Measurements from ENCODE around the gene ZMYM2. TPM values are rescaled to one million over a fixed set of nuclear protein-coding genes. Genes with fewer than 3 reads are reported as not detected.
A peak's percentile ranks its signal among the peaks of the same experiment; 100 is the strongest.

Gene ZMYM2
- 10 to 100 TPM; 40.6 to 92.8 (median 50.7) TPM for total RNA-seq

DNA sequence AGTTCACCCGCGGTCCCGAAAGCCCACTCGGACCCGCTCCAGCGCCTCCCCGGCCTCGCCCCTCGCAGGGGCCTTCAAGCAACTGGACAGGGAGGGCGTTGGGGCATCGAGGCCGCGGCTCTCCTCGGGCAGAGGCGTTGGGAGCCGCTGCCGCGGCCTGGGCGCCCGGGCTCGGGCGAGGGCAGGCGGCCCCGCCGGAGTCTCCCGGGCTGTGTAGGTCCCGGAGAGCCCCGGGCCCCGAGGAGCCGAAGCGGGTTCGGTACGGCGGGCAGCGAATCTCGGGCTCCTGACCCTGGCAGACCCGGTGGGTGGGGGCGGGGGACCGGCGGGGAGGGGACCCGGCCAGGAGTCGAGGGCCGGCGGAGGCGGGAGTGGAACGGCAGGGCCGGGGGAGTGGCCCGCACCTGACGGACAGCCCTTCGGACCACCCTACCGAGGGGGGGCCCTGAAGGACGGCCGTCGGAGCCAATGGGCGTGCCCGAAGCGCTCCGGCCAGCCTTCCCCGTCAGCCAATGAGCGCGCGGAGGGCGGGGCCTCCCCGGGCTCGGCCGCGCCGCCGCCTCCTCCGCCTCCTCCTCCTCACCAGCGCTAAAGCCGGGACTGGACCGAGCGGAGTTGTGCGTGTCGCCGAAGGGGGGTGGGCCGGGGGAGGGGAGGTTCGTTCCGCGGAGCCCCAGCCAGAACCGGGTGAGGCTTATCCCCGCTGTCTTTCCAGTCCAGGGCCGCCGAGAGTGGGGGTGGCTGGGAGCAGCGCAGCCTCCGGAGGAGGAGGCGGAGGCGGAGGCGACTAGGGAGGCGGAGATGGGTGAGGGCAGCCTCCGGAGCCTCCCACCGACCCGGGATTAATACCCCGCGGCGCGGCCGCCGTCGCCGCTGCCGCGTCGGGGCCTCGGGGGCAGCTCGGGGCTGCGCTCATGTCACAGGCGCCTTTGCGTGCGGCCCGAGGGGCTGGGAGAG is at the start of gene ZMYM2:
ZMYM2 (plus strand) TSS at position 573 of the 957 bp plus-strand sequence. CDS start 34,346 bp downstream, outside the sequence.
- Histone ChIP-seq H3K4me1 (peaks cover 0 to 51% (median 15%) of the 10 kb centered on the region in 3 donors), H3K9me3 (no peaks in the 10 kb centered on the region), H3K27ac (peak within 1 kb of the TSS; percentile 93 to 99 (median 99)), H3K4me3 (peak within 1 kb of the TSS; percentile 92 to 97), H3K27me3 (no peaks in the 10 kb centered on the region), H3K36me3 (no peaks in the 10 kb centered on the region)
- ATAC-seq, result peak; percentile 97
- TF ChIP-seq POLR2A (IDR thresholded peaks at IDR 0.05) (peak; percentile 76 to 80), EP300 (IDR thresholded peaks at IDR 0.05) (no peak), POLR2AphosphoS5 (IDR thresholded peaks at IDR 0.05) (peak; percentile 62)
- WGBS, 2 donors (ENCODE audit: low coverage in 1 of 2), result no CpG with 5 or more reads among the region's 112 CpGs

DNA sequence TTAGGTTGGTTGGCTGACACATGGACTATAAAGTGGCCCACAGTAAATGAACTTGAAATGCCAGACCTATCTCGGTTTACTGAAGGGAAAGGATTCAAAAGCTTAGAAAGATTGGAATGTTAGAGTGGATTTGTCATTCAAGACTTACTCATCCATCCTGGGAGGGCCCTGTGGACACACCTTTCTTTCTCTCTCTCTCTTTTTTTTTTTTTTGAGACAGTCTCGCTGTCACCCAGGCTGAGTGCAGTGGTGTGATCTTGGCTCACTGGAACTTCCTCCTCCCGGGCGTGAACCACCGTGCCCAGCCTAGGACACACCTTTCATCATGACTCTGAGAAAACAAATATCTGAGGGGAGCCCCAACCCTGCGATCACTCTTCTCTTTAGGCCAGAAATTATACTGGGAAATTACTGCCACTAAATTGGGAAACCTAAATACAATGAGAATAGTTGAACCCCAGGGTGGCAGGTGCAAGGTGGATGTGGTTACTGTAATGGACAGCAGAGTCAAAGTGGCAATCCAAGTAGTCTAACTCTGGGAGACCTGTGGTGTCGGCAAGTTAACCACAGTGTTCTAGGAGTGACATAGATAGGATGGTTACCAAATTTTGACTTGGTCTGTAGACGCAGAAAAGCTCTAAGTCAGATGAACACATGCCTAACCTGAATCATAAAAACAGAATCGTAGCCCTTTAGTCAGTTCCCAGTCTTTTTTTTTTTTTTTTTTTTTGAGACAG is 48.0 kb upstream of the ZMYM2 start:
- Histone ChIP-seq H3K4me3 (no peak overlapping the region), H3K36me3 (no peaks in the 10 kb centered on the region), H3K27me3 (no peaks in the 10 kb centered on the region), H3K4me1 (no peaks in the 10 kb centered on the region), H3K9me3 (no peaks in the 10 kb centered on the region), H3K27ac (no peak overlapping the region)
- TF ChIP-seq EP300 (IDR thresholded peaks at IDR 0.05) (no peak), POLR2AphosphoS5 (IDR thresholded peaks at IDR 0.05) (no peak), POLR2A (IDR thresholded peaks at IDR 0.05) (no peak)
- TF ChIP-seq, protein P1, sequence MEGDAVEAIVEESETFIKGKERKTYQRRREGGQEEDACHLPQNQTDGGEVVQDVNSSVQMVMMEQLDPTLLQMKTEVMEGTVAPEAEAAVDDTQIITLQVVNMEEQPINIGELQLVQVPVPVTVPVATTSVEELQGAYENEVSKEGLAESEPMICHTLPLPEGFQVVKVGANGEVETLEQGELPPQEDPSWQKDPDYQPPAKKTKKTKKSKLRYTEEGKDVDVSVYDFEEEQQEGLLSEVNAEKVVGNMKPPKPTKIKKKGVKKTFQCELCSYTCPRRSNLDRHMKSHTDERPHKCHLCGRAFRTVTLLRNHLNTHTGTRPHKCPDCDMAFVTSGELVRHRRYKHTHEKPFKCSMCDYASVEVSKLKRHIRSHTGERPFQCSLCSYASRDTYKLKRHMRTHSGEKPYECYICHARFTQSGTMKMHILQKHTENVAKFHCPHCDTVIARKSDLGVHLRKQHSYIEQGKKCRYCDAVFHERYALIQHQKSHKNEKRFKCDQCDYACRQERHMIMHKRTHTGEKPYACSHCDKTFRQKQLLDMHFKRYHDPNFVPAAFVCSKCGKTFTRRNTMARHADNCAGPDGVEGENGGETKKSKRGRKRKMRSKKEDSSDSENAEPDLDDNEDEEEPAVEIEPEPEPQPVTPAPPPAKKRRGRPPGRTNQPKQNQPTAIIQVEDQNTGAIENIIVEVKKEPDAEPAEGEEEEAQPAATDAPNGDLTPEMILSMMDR (IDR thresholded peaks at IDR 0.05), result no peak
- no peak for ATAC-seq
- 93 to 94% methylated on average over 3 to 6 of the region's 9 CpGs for WGBS, 2 donors (ENCODE audit: low coverage in 1 of 2)

DNA sequence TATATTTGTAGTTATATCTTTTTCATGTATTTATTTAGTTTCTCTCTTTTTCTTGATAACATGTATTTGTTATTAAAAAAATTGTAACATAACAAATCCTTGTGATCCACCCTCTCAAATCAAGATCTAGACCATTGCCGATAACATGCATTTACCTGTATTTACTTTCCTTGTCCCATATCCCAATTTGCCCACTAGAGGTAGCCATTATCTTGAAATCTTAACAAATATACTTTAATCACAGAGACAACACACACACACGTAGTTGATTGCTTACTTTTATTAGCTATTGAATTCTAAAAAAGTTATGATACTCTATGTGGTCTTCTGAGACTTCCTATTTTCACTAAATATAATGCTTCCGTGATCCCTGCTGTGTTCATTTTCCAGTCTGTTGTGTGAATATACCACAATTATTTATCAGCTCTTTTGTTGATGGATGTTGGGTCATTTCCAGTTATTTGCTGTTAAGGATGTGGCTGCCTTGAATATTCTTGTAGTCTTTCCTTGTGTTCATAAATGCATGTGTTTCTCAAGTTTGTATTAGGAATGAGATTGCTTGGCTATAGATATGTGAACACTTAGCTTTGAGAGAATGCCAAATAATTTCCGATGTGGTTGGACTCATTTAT is 31.3 kb upstream of the ZMYM2 start:
- no peak for TF ChIP-seq POLR2A (IDR thresholded peaks at IDR 0.05)
- TF ChIP-seq, protein P1 (IDR thresholded peaks at IDR 0.05), result peak; percentile 24 to 61 (median 54)
- H3K9me3 ChIP-seq, result no peaks in the 10 kb centered on the region
- ATAC-seq, result no peak
- WGBS, 2 donors (ENCODE audit: low coverage in 1 of 2), result 30 to 31% methylated on average over 4 of the region's 4 CpGs
- no peak overlapping the region for H3K27ac ChIP-seq
- H3K27me3 ChIP-seq, result no peaks in the 10 kb centered on the region
- no peaks in the 10 kb centered on the region for H3K36me3 ChIP-seq
- no peak overlapping the region for H3K4me3 ChIP-seq
- no peaks in the 10 kb centered on the region for H3K4me1 ChIP-seq

DNA sequence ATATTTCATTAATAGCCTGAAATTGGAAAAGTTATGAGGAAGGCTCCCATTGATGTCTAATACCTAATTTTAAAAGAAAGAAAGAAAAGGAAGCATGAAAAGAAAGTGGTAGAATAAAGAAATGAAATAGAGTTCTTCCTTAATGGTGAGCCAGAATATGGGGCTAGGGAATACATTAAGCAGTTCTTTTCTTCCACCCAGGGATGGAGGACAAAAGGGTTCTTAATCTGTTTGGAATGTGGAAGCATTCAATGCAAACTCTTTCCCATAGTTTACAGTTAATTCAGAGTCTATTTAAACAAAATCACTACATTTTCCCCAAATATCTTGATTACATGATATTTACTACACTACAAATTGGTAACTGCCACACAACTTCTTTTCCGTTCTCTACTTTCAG is 18.4 kb upstream of the ZMYM2 start:
- 77 to 85% methylated on average over 1 of the region's 1 CpG for WGBS, 2 donors (ENCODE audit: low coverage in 1 of 2)
- ATAC-seq, result no peak
- peaks cover 7% of the 10 kb centered on the region for H3K27me3 ChIP-seq
- H3K4me1 ChIP-seq, result no peaks in the 10 kb centered on the region
- no peaks in the 10 kb centered on the region for H3K36me3 ChIP-seq
- H3K9me3 ChIP-seq, result no peaks in the 10 kb centered on the region
- H3K4me3 ChIP-seq, result no peak overlapping the region
- no peak for TF ChIP-seq EP300 (IDR thresholded peaks at IDR 0.05)
- TF ChIP-seq POLR2AphosphoS5 (IDR thresholded peaks at IDR 0.05), result no peak
- TF ChIP-seq POLR2A (IDR thresholded peaks at IDR 0.05), result no peak
- TF ChIP-seq, protein P1 (IDR thresholded peaks at IDR 0.05), result no peak
- H3K27ac ChIP-seq, result no peak overlapping the region

DNA sequence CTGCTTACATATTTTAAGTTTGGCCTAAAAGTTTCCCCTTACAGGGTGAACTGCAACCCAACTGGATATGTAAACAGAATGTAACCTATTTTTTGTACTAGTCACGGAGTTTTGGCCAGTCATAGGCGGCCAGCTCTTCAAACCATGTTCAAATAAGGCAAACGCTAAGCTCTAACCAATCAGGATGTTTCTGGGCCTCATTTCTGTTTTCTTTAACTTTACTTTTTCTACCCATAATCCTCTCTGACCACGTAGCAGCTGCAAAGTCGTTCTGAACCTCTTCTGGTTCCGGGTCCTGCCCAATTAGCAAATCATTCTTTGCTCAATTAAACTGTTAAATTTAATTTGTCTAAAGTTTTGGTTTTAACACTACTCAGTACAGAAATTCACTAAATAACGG is 8.2 kb upstream of the ZMYM2 start:
- WGBS, 2 donors (ENCODE audit: low coverage in 1 of 2), result 80% methylated on average over 7 of the region's 7 CpGs
- no peak overlapping the region for H3K4me3 ChIP-seq
- H3K27ac ChIP-seq, result no peak overlapping the region
- no peaks in the 10 kb centered on the region for H3K9me3 ChIP-seq
- no peaks in the 10 kb centered on the region for H3K27me3 ChIP-seq
- H3K36me3 ChIP-seq, result no peaks in the 10 kb centered on the region
- no peaks in the 10 kb centered on the region for H3K4me1 ChIP-seq
- TF ChIP-seq, protein P1 (IDR thresholded peaks at IDR 0.05), result no peak
- TF ChIP-seq POLR2A (IDR thresholded peaks at IDR 0.05) (no peak), EP300 (IDR thresholded peaks at IDR 0.05) (no peak), POLR2AphosphoS5 (IDR thresholded peaks at IDR 0.05) (no peak)
- ATAC-seq, result no peak

All from gastroesophageal sphincter (tissue), 4 donors.